LNCAP (cell line): ENCODE measurements around the gene PRDX5.

Experiments used
- CTCF ChIP-seq: fragments of 450-650 bp; IDR thresholded peaks from 2 replicates; pipeline ENCODE4 v1.5.1; 2017; ENCODE audit warnings: mild to moderate bottlenecking

Gene PRDX5

DNA sequence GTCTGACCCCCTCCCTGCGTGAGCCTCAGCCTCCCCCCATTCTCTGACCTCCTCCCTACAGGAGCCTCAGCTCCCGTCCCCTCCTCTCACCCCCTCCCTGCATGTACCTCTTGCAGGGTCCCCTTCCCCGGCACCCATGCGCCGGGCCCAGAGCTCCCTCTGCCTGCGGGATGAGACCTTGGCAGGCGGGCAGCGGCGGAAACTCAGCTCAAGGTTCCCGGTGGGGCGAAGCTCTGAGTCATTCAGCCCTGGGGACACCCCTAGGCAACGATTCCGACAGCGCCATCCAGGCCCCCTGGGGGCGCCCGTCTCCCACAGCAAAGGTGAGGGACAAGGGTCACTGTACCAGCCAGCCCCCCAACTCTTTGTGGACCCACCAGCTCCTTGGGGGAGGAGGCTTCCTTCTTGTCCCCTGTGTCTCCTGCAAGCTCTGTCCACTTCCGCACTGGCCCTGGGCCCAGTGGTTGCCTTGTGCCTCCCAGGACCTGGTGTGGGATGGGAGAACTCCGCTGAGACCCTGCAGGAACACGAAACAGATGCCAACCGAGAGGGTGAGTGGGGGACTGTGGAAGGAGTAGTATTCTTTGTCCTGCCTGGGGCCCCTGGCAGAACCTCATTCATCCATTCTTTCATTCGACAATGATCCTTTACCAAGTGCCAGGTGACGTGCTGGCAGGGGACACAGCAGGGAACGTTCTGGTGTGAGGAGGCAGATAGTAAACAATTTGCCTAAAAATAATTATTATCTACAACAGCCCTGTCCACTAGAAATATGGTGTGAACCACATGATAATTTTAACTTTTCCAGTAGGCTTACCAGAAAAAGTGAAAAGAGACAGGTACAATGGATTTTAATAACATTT is 37.4 kb downstream of the PRDX5 start:
- TF ChIP-seq CTCF = peak; percentile 81

- peak; percentile 79 for TF ChIP-seq CTCF
Measured at GRCh38 chr11:64356498-64357411, 38.8 kb downstream of the PRDX5 start.

GRCh38 chr11:64357446-64357845 is 39.5 kb downstream of the PRDX5 start:
- TF ChIP-seq CTCF = no peak

DNA sequence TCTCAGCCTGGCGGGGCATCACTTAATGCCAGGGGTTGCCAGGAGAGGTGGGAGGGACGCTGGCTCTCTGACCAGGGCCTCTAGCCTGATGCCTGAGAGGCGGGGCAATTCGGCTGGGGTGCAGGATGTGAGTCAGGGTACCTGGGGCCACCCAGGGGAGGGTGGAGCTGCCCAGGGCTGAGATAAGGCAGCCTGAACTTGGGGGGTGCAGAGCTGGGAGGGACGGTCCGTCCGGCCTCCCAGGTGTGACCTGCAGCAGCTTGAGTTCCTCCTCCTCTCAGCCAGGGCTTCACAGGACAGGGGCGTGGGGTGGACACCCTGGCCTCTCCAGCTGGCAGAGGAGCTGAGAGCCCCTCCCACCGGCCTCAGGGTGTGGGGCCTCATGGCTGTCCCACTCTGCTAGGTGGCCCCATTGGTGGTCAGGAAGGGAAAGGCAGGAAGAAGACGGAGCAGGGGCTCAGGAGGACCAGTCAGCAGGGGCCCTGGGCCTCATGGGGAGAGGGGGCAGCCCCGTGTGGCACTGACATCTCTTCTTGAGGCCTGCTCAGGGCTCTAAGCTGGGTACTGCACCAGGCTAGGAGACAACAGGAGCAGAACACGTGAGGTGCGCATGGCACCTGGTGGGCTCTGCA is 40.1 kb downstream of the PRDX5 start:
- no peak for TF ChIP-seq CTCF

GRCh38 chr11:64358536-64358906 is 40.6 kb downstream of the PRDX5 start:
- TF ChIP-seq CTCF = no peak

GRCh38 chr11:64358907-64359711 is 41.2 kb downstream of the PRDX5 start, which contains the start of gene RPS6KA4:
TSS of gene RPS6KA4 (plus strand) at chr11:64359162. CDS start at chr11:64359236, 74 bp downstream.
- no peak for TF ChIP-seq CTCF
